G401.6 (cell line): Measurements from ENCODE around the gene DEDD2.
"Not testable (repeated sequence)": the region's sequence is repeated elsewhere in the genome, so short reads cannot be mapped to it uniquely, and the experiment has no call there.

Experiments
- FAIRE-seq: peaks from 2 replicates; lab custom pipeline; 2012; peaks lifted over from hg19 to GRCh38; lab: Jason Lieb, UNC

DEDD2 gene

GRCh38 chr19:42217520-42218437, at the start of gene DEDD2:
DEDD2 (minus strand) TSS chr19:42217677; CDS start chr19:42217007, 670 bp downstream.
- FAIRE-seq, result peak; percentile 96

- FAIRE-seq, result not testable (repeated sequence)
Measured at GRCh38 chr19:42266928-42267603, 49.6 kb upstream of the DEDD2 start.

- not testable (repeated sequence) for FAIRE-seq
Measured at GRCh38 chr19:42266105-42266504, 48.6 kb upstream of the DEDD2 start.

GRCh38 chr19:42261763-42262162, 44.3 kb upstream of the DEDD2 start:
- FAIRE-seq, result no peak

- not testable (repeated sequence) for FAIRE-seq
Measured at GRCh38 chr19:42257842-42258241, 40.4 kb upstream of the DEDD2 start.

- FAIRE-seq, result no peak
Measured at GRCh38 chr19:42255766-42256745, 38.6 kb upstream of the DEDD2 start.

GRCh38 chr19:42254850-42255765, 37.6 kb upstream of the DEDD2 start, which contains the start of gene ERF:
ERF (minus strand) TSS chr19:42255128; CDS start chr19:42254999, 129 bp downstream.
- FAIRE-seq, result no peak

- no peak for FAIRE-seq
Measured at GRCh38 chr19:42254089-42254849, 36.8 kb upstream of the DEDD2 start.

GRCh38 chr19:42253245-42254088, 36.0 kb upstream of the DEDD2 start:
- FAIRE-seq, result no peak

GRCh38 chr19:42252365-42253244, 35.1 kb upstream of the DEDD2 start:
- no peak for FAIRE-seq

GRCh38 chr19:42251572-42252358, 34.3 kb upstream of the DEDD2 start:
- FAIRE-seq, result no peak

GRCh38 chr19:42250666-42251531, 33.4 kb upstream of the DEDD2 start:
- FAIRE-seq, result no peak

- FAIRE-seq, result no peak
Measured at GRCh38 chr19:42250183-42250665, 32.7 kb upstream of the DEDD2 start.

- no peak for FAIRE-seq
Measured at GRCh38 chr19:42249769-42250168, 32.3 kb upstream of the DEDD2 start.

GRCh38 chr19:42249149-42249750, 31.8 kb upstream of the DEDD2 start:
- no peak for FAIRE-seq
